ACC112 (cell line): ENCODE data around the gene PSMD2.
"Not testable (repeated sequence)": the region's sequence is repeated elsewhere in the genome, so short reads cannot be mapped to it uniquely, and the experiment has no call there.

Experiments used
- H2AFZ ChIP-seq: fragments of 200-600 bp; sonication (generic); one replicate; pipeline ENCODE4 v1.6.0; 2017; ENCODE audit warnings: antibody characterized with exemption, low read length; ENCODE audit not compliant: unreplicated experiment
- H3K27ac ChIP-seq: fragments of 200-600 bp; sonication (generic); 2 replicates; pipeline ENCODE4 v1.5.1; 2014; ENCODE audit warnings: low read depth, mild to moderate bottlenecking, antibody characterized with exemption, low read length, moderate library complexity
- H3K27me3 ChIP-seq: fragments of 200-600 bp; sonication (generic); 2 replicates; pipeline ENCODE4 v1.6.1; 2014; ENCODE audit warnings: mild to moderate bottlenecking, antibody characterized with exemption, low read length, moderate library complexity, mixed read lengths; ENCODE audit not compliant: insufficient read depth
- H3K36me3 ChIP-seq: fragments of 200-600 bp; sonication (generic); 2 replicates; pipeline ENCODE4 v1.6.1; 2016; ENCODE audit warnings: mild to moderate bottlenecking, antibody characterized with exemption, low read length, moderate library complexity, mixed read lengths; ENCODE audit not compliant: insufficient read depth
- H3K4me1 ChIP-seq: fragments of 200-600 bp; sonication (generic); one replicate; pipeline ENCODE4 v1.6.1; 2016; ENCODE audit warnings: low read length, mixed read lengths; ENCODE audit not compliant: insufficient read depth, unreplicated experiment, control insufficient read depth
- H3K4me3 ChIP-seq: fragments of 200-600 bp; sonication (generic); 2 replicates; pipeline ENCODE4 v1.5.1; 2014; ENCODE audit warnings: mild to moderate bottlenecking, low read depth, low read length
- H3K79me2 ChIP-seq: fragments of 200-600 bp; sonication (generic); one replicate; pipeline ENCODE4 v1.6.0; 2016; ENCODE audit warnings: low read length; ENCODE audit not compliant: control insufficient read depth, unreplicated experiment, insufficient read depth

PSMD2 gene

GRCh38 chr3:184339451-184340135 is 40.6 kb downstream of the PSMD2 start:
- peaks cover 47% of the 10 kb centered on the region for H3K79me2 ChIP-seq
- not testable (repeated sequence) for H3K27ac ChIP-seq, H3K4me3 ChIP-seq, H3K27me3 ChIP-seq, H3K36me3 ChIP-seq, H2AFZ ChIP-seq
- peaks cover 47% of the 10 kb centered on the region for H3K4me1 ChIP-seq

GRCh38 chr3:184341925-184342324 is 42.9 kb downstream of the PSMD2 start:
- no peaks in the 10 kb centered on the region for H3K27me3 ChIP-seq
- no peak overlapping the region for H3K27ac ChIP-seq
- H3K4me1 ChIP-seq, result peaks cover 37% of the 10 kb centered on the region
- no peak overlapping the region for H2AFZ ChIP-seq
- H3K4me3 ChIP-seq, result no peak overlapping the region
- peaks cover 3% of the 10 kb centered on the region; the same call in 1 of the 2 replicates for H3K36me3 ChIP-seq
- H3K79me2 ChIP-seq, result peaks cover 41% of the 10 kb centered on the region

- H3K4me3 ChIP-seq, result no peak overlapping the region
- H3K4me1 ChIP-seq, result peaks cover 23% of the 10 kb centered on the region
- H2AFZ ChIP-seq, result no peak overlapping the region
- H3K36me3 ChIP-seq, result peaks cover 3% of the 10 kb centered on the region; the same call in 1 of the 2 replicates
- H3K79me2 ChIP-seq, result peaks cover 27% of the 10 kb centered on the region
- H3K27ac ChIP-seq, result no peak overlapping the region
- no peaks in the 10 kb centered on the region for H3K27me3 ChIP-seq
Measured at GRCh38 chr3:184343200-184343876, 44.3 kb downstream of the PSMD2 start.

GRCh38 chr3:184344579-184345316 is 45.7 kb downstream of the PSMD2 start:
- H3K4me1 ChIP-seq, result peaks cover 15% of the 10 kb centered on the region
- no peak overlapping the region for H3K27ac ChIP-seq
- no peak overlapping the region for H2AFZ ChIP-seq
- peaks cover 3% of the 10 kb centered on the region; the same call in 1 of the 2 replicates for H3K36me3 ChIP-seq
- no peaks in the 10 kb centered on the region for H3K27me3 ChIP-seq
- peaks cover 15% of the 10 kb centered on the region for H3K79me2 ChIP-seq
- no peak overlapping the region for H3K4me3 ChIP-seq

GRCh38 chr3:184345317-184346144 is 46.5 kb downstream of the PSMD2 start:
- H2AFZ ChIP-seq, result no peak overlapping the region
- H3K4me3 ChIP-seq, result no peak overlapping the region
- H3K27ac ChIP-seq, result no peak overlapping the region
- peaks cover 3% of the 10 kb centered on the region; the same call in 1 of the 2 replicates for H3K36me3 ChIP-seq
- peaks cover 13% of the 10 kb centered on the region for H3K4me1 ChIP-seq
- no peaks in the 10 kb centered on the region for H3K27me3 ChIP-seq
- H3K79me2 ChIP-seq, result peaks cover 12% of the 10 kb centered on the region

- Histone ChIP-seq H3K36me3 (peaks cover 3% of the 10 kb centered on the region; the same call in 1 of the 2 replicates), H3K27me3 (no peaks in the 10 kb centered on the region), H2AFZ (no peak overlapping the region), H3K4me3 (no peak overlapping the region), H3K27ac (no peak overlapping the region), H3K4me1 (peaks cover 5% of the 10 kb centered on the region), H3K79me2 (peaks cover 2% of the 10 kb centered on the region)
Measured at GRCh38 chr3:184346480-184347190, 47.6 kb downstream of the PSMD2 start.

GRCh38 chr3:184347321-184348056 is 48.4 kb downstream of the PSMD2 start:
- Histone ChIP-seq H3K79me2 (no peaks in the 10 kb centered on the region), H3K4me1 (peaks cover 5% of the 10 kb centered on the region), H3K4me3 (no peak overlapping the region), H3K27ac (no peak overlapping the region), H2AFZ (no peak overlapping the region), H3K27me3 (no peaks in the 10 kb centered on the region), H3K36me3 (no peaks in the 10 kb centered on the region)

- Histone ChIP-seq H3K79me2 (no peaks in the 10 kb centered on the region), H3K4me3 (no peak overlapping the region), H3K4me1 (peaks cover 5% of the 10 kb centered on the region), H2AFZ (no peak overlapping the region), H3K27ac (no peak overlapping the region), H3K27me3 (no peaks in the 10 kb centered on the region), H3K36me3 (no peaks in the 10 kb centered on the region)
Measured at GRCh38 chr3:184348057-184348382, 49.0 kb downstream of the PSMD2 start.

- Histone ChIP-seq H3K27me3 (no peaks in the 10 kb centered on the region), H3K36me3 (no peaks in the 10 kb centered on the region), H3K4me1 (peaks cover 5% of the 10 kb centered on the region), H3K79me2 (no peaks in the 10 kb centered on the region), H3K4me3 (no peak overlapping the region), H2AFZ (no peak overlapping the region), H3K27ac (no peak overlapping the region)
Measured at GRCh38 chr3:184349563-184350470, 50.8 kb downstream of the PSMD2 start.
